Measurements from ENCODE around the gene TAMM41.

Gene TAMM41

DNA sequence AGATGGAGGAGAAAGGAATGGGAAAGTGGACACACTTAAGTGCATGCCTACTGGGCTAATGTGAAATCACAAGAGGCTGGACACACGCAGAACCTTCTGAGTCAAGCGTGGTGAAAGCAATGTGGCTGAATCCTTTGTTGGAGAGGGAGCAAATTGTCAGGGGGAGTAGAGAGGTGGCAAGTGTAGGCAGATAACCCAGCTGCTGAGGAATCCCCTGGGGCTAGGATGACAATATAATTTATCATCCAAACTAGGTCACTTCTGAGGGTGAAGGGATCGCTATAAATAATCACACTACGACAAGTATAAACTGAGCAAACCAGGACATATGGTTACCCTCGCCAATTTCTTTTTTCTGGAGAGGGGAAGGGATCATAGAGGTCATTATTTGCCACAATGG is 28.7 kb downstream of the TAMM41 start:
- Histone ChIP-seq H3K27me3 (ENCODE audit: control insufficient read depth in 5 of 5, insufficient read depth in 4 of 5, low read length in 5 of 5) (no peaks in the 10 kb centered on the region), H3K9ac (ENCODE audit: low read length in 5 of 5) (no peak overlapping the region), H3K27ac (ENCODE audit: low read depth, low read length) (no peak overlapping the region), H3K4me1 (ENCODE audit: control insufficient read depth in 5 of 5, insufficient read depth in 5 of 5, low read length in 5 of 5) (no peaks in the 10 kb centered on the region), H3K9me3 (ENCODE audit: control insufficient read depth in 5 of 5, low read length in 5 of 5) (no peaks in the 10 kb centered on the region), H3K4me3 (ENCODE audit: low read depth in 1 of 5, low read length in 5 of 5) (no peak overlapping the region), H3K36me3 (ENCODE audit: control insufficient read depth in 5 of 5, insufficient read depth in 5 of 5, low read length in 5 of 5) (peaks cover 37 to 79% (median 65%) of the 10 kb centered on the region in 5 donors)

DNA sequence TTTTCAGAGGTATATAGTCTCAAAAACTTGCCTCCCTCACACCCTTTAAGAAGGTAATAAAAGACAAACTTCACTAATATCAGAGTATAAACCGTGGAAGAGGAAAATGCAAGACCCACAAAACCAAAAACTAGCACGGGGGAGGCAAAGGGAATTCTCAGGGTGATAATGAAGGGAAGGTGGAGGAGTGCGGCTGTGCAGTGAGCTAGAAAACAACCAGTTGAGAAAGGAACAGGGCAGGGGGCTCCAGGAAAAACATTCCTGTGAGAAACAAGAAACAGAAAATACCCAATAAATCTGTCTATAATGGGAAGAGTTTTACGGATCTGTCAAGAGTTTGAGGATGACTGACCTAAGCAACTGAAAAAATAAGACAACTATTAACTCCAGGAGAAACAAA is 31.6 kb downstream of the TAMM41 start:
- Histone ChIP-seq H3K27me3 (ENCODE audit: control insufficient read depth in 5 of 5, insufficient read depth in 4 of 5, low read length in 5 of 5) (no peaks in the 10 kb centered on the region), H3K36me3 (ENCODE audit: control insufficient read depth in 5 of 5, insufficient read depth in 5 of 5, low read length in 5 of 5) (peaks cover 28 to 63% (median 46%) of the 10 kb centered on the region in 5 donors), H3K4me1 (ENCODE audit: control insufficient read depth in 5 of 5, insufficient read depth in 5 of 5, low read length in 5 of 5) (no peaks in the 10 kb centered on the region), H3K27ac (ENCODE audit: low read depth, low read length) (no peak overlapping the region), H3K9me3 (ENCODE audit: control insufficient read depth in 5 of 5, low read length in 5 of 5) (no peaks in the 10 kb centered on the region), H3K9ac (ENCODE audit: low read length in 5 of 5) (peak overlapping the region in 1 of 5 donors; percentile 39), H3K4me3 (ENCODE audit: low read depth in 1 of 5, low read length in 5 of 5) (no peak overlapping the region)

DNA sequence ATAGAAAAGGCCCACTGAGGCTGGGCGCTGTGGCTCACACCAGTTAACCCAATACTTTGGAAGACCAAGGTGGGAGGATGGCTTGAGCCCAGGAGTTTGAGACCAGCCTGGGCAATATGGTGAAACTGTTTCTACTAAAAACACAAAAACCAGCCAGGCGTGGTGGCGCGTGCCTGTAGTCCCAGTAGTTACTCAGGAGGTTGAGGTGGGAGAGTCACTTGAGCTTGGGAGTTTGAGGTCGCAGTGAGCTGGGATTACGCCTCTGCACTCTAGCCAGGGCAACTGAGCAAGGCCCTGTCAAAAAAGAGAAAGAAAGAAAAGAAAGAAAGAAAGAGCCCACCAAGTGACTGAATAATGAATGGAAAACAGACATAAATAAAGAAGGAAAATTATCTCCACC is 32.0 kb downstream of the TAMM41 start:
- Histone ChIP-seq H3K27me3 (ENCODE audit: control insufficient read depth in 5 of 5, insufficient read depth in 4 of 5, low read length in 5 of 5) (no peaks in the 10 kb centered on the region), H3K27ac (ENCODE audit: low read depth, low read length) (no peak overlapping the region), H3K9ac (ENCODE audit: low read length in 5 of 5) (no peak overlapping the region), H3K4me1 (ENCODE audit: control insufficient read depth in 5 of 5, insufficient read depth in 5 of 5, low read length in 5 of 5) (no peaks in the 10 kb centered on the region), H3K9me3 (ENCODE audit: control insufficient read depth in 5 of 5, low read length in 5 of 5) (no peaks in the 10 kb centered on the region), H3K36me3 (ENCODE audit: control insufficient read depth in 5 of 5, insufficient read depth in 5 of 5, low read length in 5 of 5) (peaks cover 28 to 66% (median 46%) of the 10 kb centered on the region in 5 donors), H3K4me3 (ENCODE audit: low read depth in 1 of 5, low read length in 5 of 5) (no peak overlapping the region)

DNA sequence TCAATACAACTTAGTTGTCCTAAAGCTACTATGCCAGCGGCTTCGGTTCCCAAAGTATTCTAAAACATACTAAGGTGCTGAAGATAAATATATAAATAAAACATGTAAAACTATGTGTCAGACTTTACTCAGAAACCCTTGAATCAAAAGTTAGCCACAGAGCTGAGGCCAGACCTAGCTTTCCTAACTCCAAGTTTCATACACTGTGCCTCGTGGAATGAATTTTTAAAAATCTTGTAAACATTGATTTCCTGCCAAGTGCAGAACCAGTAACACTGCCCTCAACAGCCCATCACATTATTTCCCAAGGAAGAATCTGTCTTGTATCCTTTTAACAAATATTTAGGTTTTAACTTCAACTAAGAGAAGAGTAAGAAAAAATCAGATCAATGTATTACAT is 36.4 kb downstream of the TAMM41 start:
- Histone ChIP-seq H3K9me3 (ENCODE audit: control insufficient read depth in 5 of 5, low read length in 5 of 5) (no peaks in the 10 kb centered on the region), H3K27me3 (ENCODE audit: control insufficient read depth in 5 of 5, insufficient read depth in 4 of 5, low read length in 5 of 5) (no peaks in the 10 kb centered on the region), H3K4me1 (ENCODE audit: control insufficient read depth in 5 of 5, insufficient read depth in 5 of 5, low read length in 5 of 5) (no peaks in the 10 kb centered on the region), H3K4me3 (ENCODE audit: low read depth in 1 of 5, low read length in 5 of 5) (no peak overlapping the region), H3K36me3 (ENCODE audit: control insufficient read depth in 5 of 5, insufficient read depth in 5 of 5, low read length in 5 of 5) (peaks cover 25 to 69% (median 56%) of the 10 kb centered on the region in 5 donors), H3K9ac (ENCODE audit: low read length in 5 of 5) (no peak overlapping the region), H3K27ac (ENCODE audit: low read depth, low read length) (no peak overlapping the region)

DNA sequence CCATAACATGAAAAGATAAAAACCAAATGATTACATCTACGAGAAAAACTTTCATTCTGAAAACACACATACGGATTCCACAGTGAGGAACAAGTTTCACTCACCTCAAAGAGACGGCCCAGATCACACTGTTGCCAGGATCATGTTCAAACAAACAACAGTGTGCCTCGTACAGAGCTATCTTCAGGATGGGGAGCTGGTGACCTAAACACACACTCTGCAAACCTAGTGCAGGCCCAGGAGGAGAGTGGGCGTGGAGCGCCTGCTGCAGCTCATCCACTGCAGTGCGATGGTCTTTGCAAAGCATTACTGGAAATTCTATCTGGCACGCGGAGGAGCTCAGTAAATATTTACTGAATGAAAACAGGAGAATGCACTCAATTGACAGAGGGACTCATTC is 38.5 kb downstream of the TAMM41 start:
- H3K27ac ChIP-seq (ENCODE audit: low read depth, low read length) = no peak overlapping the region
- no peaks in the 10 kb centered on the region for H3K4me1 ChIP-seq (ENCODE audit: control insufficient read depth in 5 of 5, insufficient read depth in 5 of 5, low read length in 5 of 5)
- peaks cover 25 to 60% (median 48%) of the 10 kb centered on the region in 5 donors for H3K36me3 ChIP-seq (ENCODE audit: control insufficient read depth in 5 of 5, insufficient read depth in 5 of 5, low read length in 5 of 5)
- H3K9me3 ChIP-seq (ENCODE audit: control insufficient read depth in 5 of 5, low read length in 5 of 5) = no peaks in the 10 kb centered on the region
- no peak overlapping the region for H3K4me3 ChIP-seq (ENCODE audit: low read depth in 1 of 5, low read length in 5 of 5)
- no peaks in the 10 kb centered on the region for H3K27me3 ChIP-seq (ENCODE audit: control insufficient read depth in 5 of 5, insufficient read depth in 4 of 5, low read length in 5 of 5)
- no peak overlapping the region for H3K9ac ChIP-seq (ENCODE audit: low read length in 5 of 5)

DNA sequence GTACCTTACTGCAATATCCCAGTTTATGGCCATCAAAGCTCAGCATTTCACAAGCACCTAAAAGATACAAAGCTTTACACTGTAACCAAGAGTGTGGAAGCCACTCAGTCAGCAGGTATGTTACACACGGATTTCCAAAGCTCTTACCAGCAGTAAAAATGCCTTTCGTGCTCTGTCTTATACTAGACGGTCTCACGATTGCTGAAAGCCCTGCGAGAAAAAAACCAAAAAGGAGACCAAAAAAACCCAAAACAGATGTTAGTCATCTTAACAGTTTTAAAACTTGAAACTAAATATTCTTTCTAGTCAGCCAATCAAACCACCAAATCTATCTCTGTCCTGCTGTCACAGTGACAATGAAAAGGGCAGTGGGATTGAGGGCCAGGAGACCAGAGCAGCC is 39.0 kb downstream of the TAMM41 start:
- H3K9me3 ChIP-seq (ENCODE audit: control insufficient read depth in 5 of 5, low read length in 5 of 5) = peaks cover 0 to 2% (median 0%) of the 10 kb centered on the region in 5 donors
- no peak overlapping the region for H3K27ac ChIP-seq (ENCODE audit: low read depth, low read length)
- H3K4me1 ChIP-seq (ENCODE audit: control insufficient read depth in 5 of 5, insufficient read depth in 5 of 5, low read length in 5 of 5) = no peaks in the 10 kb centered on the region
- no peak overlapping the region for H3K9ac ChIP-seq (ENCODE audit: low read length in 5 of 5)
- H3K27me3 ChIP-seq (ENCODE audit: control insufficient read depth in 5 of 5, insufficient read depth in 4 of 5, low read length in 5 of 5) = no peaks in the 10 kb centered on the region
- peaks cover 25 to 64% (median 46%) of the 10 kb centered on the region in 5 donors for H3K36me3 ChIP-seq (ENCODE audit: control insufficient read depth in 5 of 5, insufficient read depth in 5 of 5, low read length in 5 of 5)
- H3K4me3 ChIP-seq (ENCODE audit: low read depth in 1 of 5, low read length in 5 of 5) = no peak overlapping the region

DNA sequence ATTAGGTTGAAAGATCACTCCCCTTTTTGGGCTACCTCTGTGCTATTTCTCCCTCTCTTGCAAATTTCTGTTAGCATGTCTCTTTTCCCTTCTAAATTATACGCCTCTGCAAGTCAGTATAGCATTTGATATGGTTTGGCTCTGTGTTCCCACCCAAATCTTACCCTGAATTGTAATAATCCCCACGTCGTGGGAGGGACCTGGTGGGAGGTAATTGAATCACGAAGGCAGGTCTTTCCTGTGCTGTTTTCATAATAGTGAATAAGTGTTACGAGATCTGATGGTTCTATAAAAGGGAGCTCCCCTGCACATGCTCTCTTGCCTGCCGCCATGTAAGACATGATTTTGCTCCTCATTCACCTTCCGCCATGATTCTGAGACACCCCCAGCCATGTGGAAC is 41.0 kb downstream of the TAMM41 start:
- no peak overlapping the region for H3K27ac ChIP-seq (ENCODE audit: low read depth, low read length)
- H3K4me1 ChIP-seq (ENCODE audit: control insufficient read depth in 5 of 5, insufficient read depth in 5 of 5, low read length in 5 of 5) = no peaks in the 10 kb centered on the region
- H3K4me3 ChIP-seq (ENCODE audit: low read depth in 1 of 5, low read length in 5 of 5) = no peak overlapping the region
- H3K9me3 ChIP-seq (ENCODE audit: control insufficient read depth in 5 of 5, low read length in 5 of 5) = peaks cover 0 to 4% (median 2%) of the 10 kb centered on the region in 5 donors
- H3K9ac ChIP-seq (ENCODE audit: low read length in 5 of 5) = no peak overlapping the region
- peaks cover 25 to 72% (median 40%) of the 10 kb centered on the region in 5 donors for H3K36me3 ChIP-seq (ENCODE audit: control insufficient read depth in 5 of 5, insufficient read depth in 5 of 5, low read length in 5 of 5)
- no peaks in the 10 kb centered on the region for H3K27me3 ChIP-seq (ENCODE audit: control insufficient read depth in 5 of 5, insufficient read depth in 4 of 5, low read length in 5 of 5)

DNA sequence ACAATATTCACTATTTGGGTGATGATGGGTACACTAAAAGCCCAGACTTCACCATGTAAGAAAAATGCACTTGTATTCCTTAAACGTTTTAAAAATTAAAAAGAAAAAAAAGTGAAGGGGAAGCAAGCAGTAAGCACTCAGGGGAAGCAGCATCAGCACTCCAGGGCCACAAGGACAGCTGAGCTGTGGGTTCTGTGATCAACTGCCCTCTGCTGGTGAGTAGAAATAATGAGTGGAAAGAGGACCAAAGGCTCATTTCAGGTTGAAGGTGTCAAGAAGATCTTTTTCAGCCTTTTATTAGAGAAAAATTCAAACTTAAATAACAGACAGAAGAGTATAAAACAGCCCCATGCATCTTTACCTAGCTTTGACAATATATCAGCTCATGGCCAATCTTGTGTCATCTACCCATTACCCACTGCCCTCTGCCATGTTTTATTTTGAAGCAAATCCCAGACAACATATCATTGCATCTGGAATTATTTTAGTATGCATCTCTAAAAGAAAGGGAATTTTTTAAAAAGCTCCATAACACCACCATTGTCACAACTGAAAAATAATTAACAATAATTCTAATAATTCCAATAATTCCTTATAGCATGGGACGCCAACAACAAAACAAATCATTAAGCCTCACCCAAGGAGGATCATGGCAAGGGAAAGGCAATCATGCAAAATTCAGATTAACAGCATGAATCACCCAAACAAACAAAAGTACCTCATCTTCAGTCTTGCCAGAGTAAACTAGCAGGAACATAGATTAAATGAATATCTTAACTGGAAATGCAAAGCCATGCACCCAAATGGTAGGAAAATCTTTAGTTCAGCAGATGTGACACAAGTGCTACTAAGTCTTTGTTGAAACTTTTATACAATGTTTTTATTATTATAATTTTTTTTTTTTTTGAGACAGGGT is 42.5 kb downstream of the TAMM41 start:
- no peak overlapping the region for H3K9ac ChIP-seq (ENCODE audit: low read length in 5 of 5)
- no peak overlapping the region for H3K27ac ChIP-seq (ENCODE audit: low read depth, low read length)
- H3K36me3 ChIP-seq (ENCODE audit: control insufficient read depth in 5 of 5, insufficient read depth in 5 of 5, low read length in 5 of 5) = peaks cover 34 to 70% (median 36%) of the 10 kb centered on the region in 5 donors
- no peaks in the 10 kb centered on the region for H3K27me3 ChIP-seq (ENCODE audit: control insufficient read depth in 5 of 5, insufficient read depth in 4 of 5, low read length in 5 of 5)
- peaks cover 0 to 6% (median 3%) of the 10 kb centered on the region in 5 donors for H3K9me3 ChIP-seq (ENCODE audit: control insufficient read depth in 5 of 5, low read length in 5 of 5)
- H3K4me1 ChIP-seq (ENCODE audit: control insufficient read depth in 5 of 5, insufficient read depth in 5 of 5, low read length in 5 of 5) = no peaks in the 10 kb centered on the region
- H3K4me3 ChIP-seq (ENCODE audit: low read depth in 1 of 5, low read length in 5 of 5) = no peak overlapping the region

DNA sequence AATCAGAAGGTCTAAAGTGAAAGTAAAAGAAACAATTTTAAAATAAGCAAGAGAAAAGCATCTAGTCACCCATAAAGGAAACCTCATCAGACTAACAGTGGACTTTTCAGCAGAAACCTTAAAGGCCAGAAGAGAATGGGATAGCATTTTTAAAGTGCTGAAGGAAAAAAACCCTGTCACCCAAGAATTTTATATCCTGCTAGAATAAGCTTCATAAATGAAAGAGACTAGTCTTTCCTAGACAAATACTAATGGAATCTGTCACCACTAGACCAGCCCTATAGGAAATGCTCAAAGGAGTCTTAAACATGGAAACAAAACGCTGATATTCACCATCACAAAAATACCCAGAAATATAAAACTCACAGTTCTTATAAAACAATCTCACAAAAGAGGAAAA is 46.9 kb downstream of the TAMM41 start:
- Histone ChIP-seq H3K27me3 (ENCODE audit: control insufficient read depth in 5 of 5, insufficient read depth in 4 of 5, low read length in 5 of 5) (no peaks in the 10 kb centered on the region), H3K36me3 (ENCODE audit: control insufficient read depth in 5 of 5, insufficient read depth in 5 of 5, low read length in 5 of 5) (peaks cover 3 to 64% (median 46%) of the 10 kb centered on the region in 5 donors), H3K4me1 (ENCODE audit: control insufficient read depth in 5 of 5, insufficient read depth in 5 of 5, low read length in 5 of 5) (no peaks in the 10 kb centered on the region), H3K27ac (ENCODE audit: low read depth, low read length) (no peak overlapping the region), H3K9me3 (ENCODE audit: control insufficient read depth in 5 of 5, low read length in 5 of 5) (peaks cover 0 to 8% (median 3%) of the 10 kb centered on the region in 5 donors), H3K9ac (ENCODE audit: low read length in 5 of 5) (no peak overlapping the region), H3K4me3 (ENCODE audit: low read depth in 1 of 5, low read length in 5 of 5) (no peak overlapping the region)

DNA sequence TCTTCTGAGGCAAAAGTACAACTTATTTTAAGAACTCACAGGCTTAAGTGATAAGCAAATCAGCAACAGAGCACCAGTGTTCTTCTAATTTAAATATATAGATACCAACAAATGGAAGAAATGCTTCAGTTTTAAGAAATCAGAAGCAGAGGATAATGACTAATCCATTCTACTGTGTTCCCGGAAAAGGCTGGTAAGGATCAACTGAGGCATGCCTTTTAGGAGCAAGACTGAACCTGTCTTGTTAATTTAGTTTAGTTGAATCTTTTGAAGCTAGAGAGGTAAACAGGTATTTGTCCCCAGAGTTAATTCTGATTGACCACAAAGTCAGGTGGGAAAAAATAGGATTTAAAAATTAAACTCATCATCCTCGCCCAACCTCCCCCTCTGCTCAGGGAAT is 51.8 kb downstream of the TAMM41 start:
- Histone ChIP-seq H3K36me3 (ENCODE audit: control insufficient read depth in 5 of 5, insufficient read depth in 5 of 5, low read length in 5 of 5) (peaks cover 35 to 82% (median 53%) of the 10 kb centered on the region in 5 donors), H3K27me3 (ENCODE audit: control insufficient read depth in 5 of 5, insufficient read depth in 4 of 5, low read length in 5 of 5) (no peaks in the 10 kb centered on the region), H3K9me3 (ENCODE audit: control insufficient read depth in 5 of 5, low read length in 5 of 5) (peaks cover 0 to 7% (median 0%) of the 10 kb centered on the region in 5 donors)

More for the DNA sequence above, 51.8 kb downstream of the TAMM41 start:
- Histone ChIP-seq H3K27ac (ENCODE audit: low read depth, low read length) (no peak overlapping the region), H3K9ac (ENCODE audit: low read length in 5 of 5) (no peak overlapping the region), H3K4me1 (ENCODE audit: control insufficient read depth in 5 of 5, insufficient read depth in 5 of 5, low read length in 5 of 5) (no peaks in the 10 kb centered on the region), H3K4me3 (ENCODE audit: low read depth in 1 of 5, low read length in 5 of 5) (no peak overlapping the region)
